Endothelial cell of umbilical vein (primary cell): Measurements from ENCODE around the gene LRRC17. TPM values are rescaled to one million over a fixed set of nuclear protein-coding genes. Genes with fewer than 3 reads are reported as not detected.

Source experiments
- BruUV-seq: library from RNA; stranded (reverse); fragments of 400-500 nt; replicated peaks from 2 replicates; lab custom pipeline; 2021; lab: Mats Ljungman, UMichigan
- CTCF ChIA-PET: fragments of 300-600, 350-600 bp; sonication (Branson Sonifier 250); formaldehyde crosslinking; loops from one replicate; lab custom pipeline; 2021; ENCODE audit warnings: antibody characterized with exemption, inconsistent platforms; lab: Charles Lee
- POLR2A ChIA-PET: fragments of 300-600, 350-600 bp; sonication (Branson Sonifier 250); formaldehyde crosslinking; loops from one replicate; lab custom pipeline; 2021; ENCODE audit warnings: antibody characterized with exemption, inconsistent platforms; lab: Charles Lee
- DNase-seq: peaks from one replicate; pipeline ENCODE4 v3.0.0-alpha.2; 2011; ENCODE audit warnings: low read depth, low spot score
- FAIRE-seq: peaks from 2 replicates; lab custom pipeline; 2011; peaks lifted over from hg19 to GRCh38; lab: Jason Lieb, UNC
- H2AFZ ChIP-seq: 2 replicates; pipeline ENCODE4 v1.6.0; 2012; ENCODE audit warnings: low read depth, low read length, control low read depth, inconsistent platforms
- H3K27ac ChIP-seq: 2 replicates; pipeline ENCODE4 v1.5.1; 2011; ENCODE audit warnings: low read depth, mild to moderate bottlenecking, control low read depth, low read length, moderate library complexity; ENCODE audit not compliant: insufficient read depth
- H3K27me3 ChIP-seq, 2 experiments: 2 replicates each; pipeline versions ENCODE4 v1.6.0 to v1.6.1; 2011; ENCODE audit warnings: low read length in 2 of 2, mixed read lengths in 1 of 2; ENCODE audit not compliant: control insufficient read depth in 2 of 2, insufficient read depth in 2 of 2
- H3K36me3 ChIP-seq, 2 experiments: 2 replicates in 1 of 2; 3 replicates in 1 of 2; pipeline ENCODE4 v1.5.1; 2011; ENCODE audit warnings: low read length in 2 of 2, mild to moderate bottlenecking in 1 of 2, moderate library complexity in 1 of 2; ENCODE audit not compliant: control insufficient read depth in 2 of 2, insufficient read depth in 2 of 2; ENCODE audit errors: extremely low read depth in 1 of 2
- H3K4me1 ChIP-seq: 3 replicates; pipeline ENCODE4 v1.5.1; 2011; ENCODE audit warnings: mild to moderate bottlenecking, low read length; ENCODE audit not compliant: control insufficient read depth, insufficient read depth; ENCODE audit errors: extremely low read depth
- H3K4me2 ChIP-seq: 2 replicates; pipeline ENCODE4 v1.6.1; 2011; ENCODE audit warnings: low read length, control low read depth, mixed read lengths; ENCODE audit not compliant: insufficient read depth
- H3K4me3 ChIP-seq, 3 experiments: fragments of 200-600 bp in 1 of 3; sonication (generic), shearing (Covaris generic) in 1 of 3; replicated peaks in 1 of 3; 2 replicates each; pipeline ENCODE4 v1.5.1; 2011 to 2016; ENCODE audit warnings: control low read depth in 3 of 3, low read length in 3 of 3, mild to moderate bottlenecking in 2 of 3, inconsistent platforms in 1 of 3, low read depth in 1 of 3, moderate library complexity in 1 of 3; ENCODE audit not compliant: insufficient read depth in 1 of 3
- H3K79me2 ChIP-seq: 2 replicates; pipeline ENCODE4 v1.6.0; 2012; ENCODE audit warnings: low read length, inconsistent platforms; ENCODE audit not compliant: control insufficient read depth, insufficient read depth
- H3K9ac ChIP-seq: replicated peaks from 2 replicates; pipeline ENCODE3; 2011; ENCODE audit warnings: low read length, control low read depth; ENCODE audit not compliant: insufficient read depth; ENCODE audit errors: extremely low read depth
- H3K9me1 ChIP-seq: replicated peaks from 3 replicates; pipeline ENCODE4 v1.6.0; 2011; ENCODE audit warnings: mild to moderate bottlenecking, low read length; ENCODE audit not compliant: control insufficient read depth, insufficient read depth; ENCODE audit errors: extremely low read depth
- H3K9me3 ChIP-seq: replicated peaks from 2 replicates; pipeline ENCODE4 v1.5.1; 2012; ENCODE audit warnings: low read length, inconsistent platforms; ENCODE audit not compliant: control insufficient read depth, insufficient read depth
- H4K20me1 ChIP-seq: replicated peaks from 2 replicates; pipeline ENCODE3; 2011; ENCODE audit warnings: mild to moderate bottlenecking, low read length; ENCODE audit not compliant: control insufficient read depth, insufficient read depth; ENCODE audit errors: extremely low read depth
- CTCF ChIP-seq, 2 donors: IDR thresholded peaks; 1 replicate in 1 of 2; 2 replicates in 1 of 2; pipeline ENCODE4 v1.5.1; 2011; ENCODE audit warnings: low read length in 2 of 2, mild to moderate bottlenecking in 2 of 2, moderate library complexity in 2 of 2, control low read depth in 1 of 2, inconsistent platforms in 1 of 2, low read depth in 1 of 2; ENCODE audit not compliant: insufficient read depth in 1 of 2; ENCODE audit errors: extremely low read depth in 1 of 2
- EZH2 ChIP-seq: IDR thresholded peaks from 2 replicates; pipeline ENCODE4 v1.6.1; 2012; ENCODE audit warnings: borderline replicate concordance, low read depth, mild to moderate bottlenecking, moderate library complexity, low read length, inconsistent platforms; ENCODE audit not compliant: severe bottlenecking
- FOS ChIP-seq: IDR thresholded peaks from 2 replicates; pipeline ENCODE4 v1.6.1; 2011; ENCODE audit warnings: mild to moderate bottlenecking, low read length, moderate library complexity, borderline replicate concordance; ENCODE audit not compliant: insufficient read depth
- GATA2 ChIP-seq: IDR thresholded peaks from 2 replicates; pipeline ENCODE4 v1.7.0; 2011; ENCODE audit warnings: low read depth, mild to moderate bottlenecking, moderate library complexity, mixed read lengths, low read length; ENCODE audit not compliant: insufficient read length, insufficient read depth
- JUN ChIP-seq: IDR thresholded peaks from 2 replicates; pipeline ENCODE4 v1.6.1; 2011; ENCODE audit warnings: borderline replicate concordance, low read depth; ENCODE audit not compliant: insufficient read length, insufficient read depth
- MAX ChIP-seq: IDR thresholded peaks from 2 replicates; pipeline ENCODE4 v1.6.1; 2011; ENCODE audit not compliant: insufficient read depth, insufficient read length
- MYC ChIP-seq: IDR thresholded peaks from one replicate; pipeline ENCODE4 v1.6.1; 2011; ENCODE audit warnings: mild to moderate bottlenecking, low read depth, low read length
- POLR2A ChIP-seq: IDR thresholded peaks from 2 replicates; pipeline ENCODE4 v1.6.1; 2012; ENCODE audit warnings: low read depth, mild to moderate bottlenecking, control low read depth, low read length
- POLR2AphosphoS5 ChIP-seq: IDR thresholded peaks from 2 replicates; pipeline ENCODE4 v1.6.1; 2012; ENCODE audit warnings: low read depth, mild to moderate bottlenecking, control low read depth, low read length, moderate library complexity; ENCODE audit not compliant: insufficient read depth
- dilution Hi-C: fragments of 300-500 bp; cut with MboI; formaldehyde crosslinking; loops from one replicate; pipeline ENCODE4 v1.15.0; 2019; ENCODE audit warnings: low sequenced_read_pairs; ENCODE audit not compliant: extremely low pct_ligation_motif_present
- intact Hi-C: fragments of 100-400 bp; cut with micrococcal nuclease; formaldehyde crosslinking; loops from one replicate; pipeline ENCODE4 v1.10.0; 2022
- polyA plus RNA-seq, 4 experiments: library from polyadenylated mRNA; depleted of rRNA in 3 of 4; stranded (reverse) in 3 of 4; unstranded in 1 of 4; fragments of >200 nt; gene quantifications; 2 replicates each; pipeline versions ENCODE4 v1.2.1 to v1.2.3, GENCODE V29; 2011 to 2012; ENCODE audit warnings: missing spikeins in 1 of 4
- total RNA-seq: library from RNA; stranded (reverse); gene quantifications from 2 replicates; pipeline ENCODE4 v1.2.3, GENCODE V29; 2021

The LRRC17 gene
- total and polyA plus RNA-seq, 2 donors (not counting 3 experiments of a cell fraction or from before 2014, with no cell fraction given): 22.7 to 33.7 TPM

GRCh38 chr7:102931757-102932156, 19.0 kb downstream of the LRRC17 start:
- H3K36me3 ChIP-seq: no peaks in the 10 kb centered on the region
- TF ChIP-seq MYC (no peak), EZH2 (no peak), CTCF (IDR thresholded peaks at IDR 0.05; ENCODE audit: extremely low read depth in 1 of 2, insufficient read depth in 1 of 2, low read depth in 1 of 2, low read length in 2 of 2) (no peak), FOS (no peak), POLR2AphosphoS5 (no peak), POLR2A (no peak), MAX (no peak), JUN (no peak), GATA2 (no peak)
- H2AFZ ChIP-seq: no peak overlapping the region
- no peaks in the 10 kb centered on the region for H3K9me3 ChIP-seq
- H3K4me3 ChIP-seq: no peak overlapping the region
- no peak overlapping the region for H3K27ac ChIP-seq
- no peak for FAIRE-seq
- H3K4me1 ChIP-seq: peaks cover 1% of the 10 kb centered on the region
- no peaks in the 10 kb centered on the region for H4K20me1 ChIP-seq
- intact Hi-C loops: no loop called here
- no peaks in the 10 kb centered on the region for H3K27me3 ChIP-seq
- H3K9me1 ChIP-seq: no peaks in the 10 kb centered on the region
- ChIA-PET POLR2A (no interaction called here), CTCF (interaction anchor here (1.0 kb wide), 1 partner anchor 19 kb away, joined by 3 read pairs; the partner anchor contains the start of gene LRRC17)
- no peak overlapping the region for H3K9ac ChIP-seq
- no peaks in the 10 kb centered on the region for H3K79me2 ChIP-seq
- H3K4me2 ChIP-seq: no peak overlapping the region
- dilution Hi-C loops: no loop called here
- DNase-seq: no peak
- no TSS peak for BruUV-seq
